Calu3 (cell line): Measurements from ENCODE around the gene C16orf92. TPM values are rescaled to one million over a fixed set of nuclear protein-coding genes. Genes with fewer than 3 reads are reported as not detected.

Source experiments
- BruUV-seq: library from RNA; stranded (reverse); fragments of 400-500 nt; replicated peaks from 2 replicates; lab custom pipeline; 2021; lab: Mats Ljungman, UMichigan
- CTCF ChIA-PET: fragments of 300-600 bp; sonication (Branson Sonifier 250); formaldehyde crosslinking; loops from one replicate; lab custom pipeline; 2022; ENCODE audit warnings: antibody characterized with exemption; lab: Charles Lee
- DNase-seq: peaks from one replicate; pipeline ENCODE4 v3.0.0; 2022
- H3K27ac Mint-ChIP-seq: one replicate; pipeline ENCODE4 v1.8.0; 2022; ENCODE audit warnings: mixed read lengths; ENCODE audit not compliant: unreplicated experiment
- H3K27me3 Mint-ChIP-seq: one replicate; pipeline ENCODE4 v1.8.0; 2022; ENCODE audit warnings: mixed read lengths; ENCODE audit not compliant: unreplicated experiment
- H3K36me3 Mint-ChIP-seq: one replicate; pipeline ENCODE4 v1.8.0; 2022; ENCODE audit warnings: mild to moderate bottlenecking, moderate library complexity, mixed read lengths; ENCODE audit not compliant: insufficient read depth, unreplicated experiment
- H3K4me1 Mint-ChIP-seq: one replicate; pipeline ENCODE4 v1.8.0; 2022; ENCODE audit warnings: mild to moderate bottlenecking, low read depth, mixed read lengths; ENCODE audit not compliant: unreplicated experiment
- H3K4me3 Mint-ChIP-seq: one replicate; pipeline ENCODE4 v1.8.0; 2022; ENCODE audit warnings: mild to moderate bottlenecking, low read depth, moderate library complexity, mixed read lengths; ENCODE audit not compliant: unreplicated experiment
- H3K9me3 Mint-ChIP-seq: one replicate; pipeline ENCODE4 v1.8.0; 2022; ENCODE audit warnings: low read depth, mixed read lengths; ENCODE audit not compliant: unreplicated experiment
- CTCF ChIP-seq: fragments of 200-600 bp; IDR thresholded peaks from one replicate; pipeline ENCODE4 v1.8.0; 2022; ENCODE audit warnings: antibody characterized with exemption; ENCODE audit not compliant: unreplicated experiment
- intact Hi-C: fragments of 100-400 bp; cut with micrococcal nuclease; formaldehyde crosslinking; loops from one replicate; pipeline ENCODE4 v1.10.0; 2022; ENCODE audit not compliant: unreplicated experiment
- total RNA-seq: library from RNA; stranded (reverse); gene quantifications from 2 replicates; pipeline ENCODE4 v1.2.3, GENCODE V29; 2022

The C16orf92 gene
- total RNA-seq, 1 experiment from 2014 or later: not detected

GRCh38 chr16:29984764-29985147, 38.2 kb upstream of the C16orf92 start:
- intact Hi-C loops: no loop called here
- TF ChIP-seq CTCF: no peak
- no peak for DNase-seq
- CTCF ChIA-PET: interaction anchor here (1.4 kb wide), 1 partner anchor 9 kb away, joined by 3 read pairs; no protein-coding TSS in a partner anchor
- no peaks in the 10 kb centered on the region for H3K9me3 Mint-ChIP-seq
- peaks cover 53% of the 10 kb centered on the region for H3K36me3 Mint-ChIP-seq
- no peak overlapping the region for H3K4me3 Mint-ChIP-seq
- H3K4me1 Mint-ChIP-seq: no peaks in the 10 kb centered on the region
- H3K27me3 Mint-ChIP-seq: no peaks in the 10 kb centered on the region
- no peak overlapping the region for H3K27ac Mint-ChIP-seq
- no TSS peak for BruUV-seq

DNA sequence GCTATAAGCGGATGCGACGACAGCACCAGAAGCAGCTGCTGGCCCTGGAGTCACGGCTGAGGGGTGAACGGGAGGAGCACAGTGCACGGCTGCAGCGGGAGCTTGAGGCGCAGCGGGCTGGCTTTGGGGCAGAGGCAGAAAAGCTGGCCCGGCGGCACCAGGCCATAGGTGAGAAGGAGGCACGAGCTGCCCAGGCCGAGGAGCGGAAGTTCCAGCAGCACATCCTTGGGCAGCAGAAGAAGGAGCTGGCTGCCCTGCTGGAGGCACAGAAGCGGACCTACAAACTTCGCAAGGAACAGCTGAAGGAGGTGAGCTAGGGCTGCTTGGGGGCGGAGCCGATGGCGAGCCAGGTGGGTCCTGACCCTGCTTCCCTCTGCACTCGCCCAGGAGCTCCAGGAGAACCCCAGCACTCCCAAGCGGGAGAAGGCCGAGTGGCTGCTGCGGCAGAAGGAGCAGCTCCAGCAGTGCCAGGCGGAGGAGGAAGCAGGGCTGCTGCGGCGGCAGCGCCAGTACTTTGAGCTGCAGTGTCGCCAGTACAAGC, 37.7 kb upstream of the C16orf92 start:
- intact Hi-C loops: no loop called here
- Mint-ChIP-seq H3K4me1 (no peaks in the 10 kb centered on the region), H3K36me3 (peaks cover 47% of the 10 kb centered on the region), H3K4me3 (no peak overlapping the region), H3K27ac (no peak overlapping the region), H3K9me3 (no peaks in the 10 kb centered on the region), H3K27me3 (no peaks in the 10 kb centered on the region)
- DNase-seq: no peak
- no TSS peak for BruUV-seq
- CTCF ChIA-PET: interaction anchor here (0.6 kb wide), 2 partner anchors 168 to 261 kb away, joined by 4 to 5 read pairs; no protein-coding TSS in a partner anchor
- no peak for TF ChIP-seq CTCF

GRCh38 chr16:29986231-29986630, 36.8 kb upstream of the C16orf92 start:
- Mint-ChIP-seq H3K27ac (no peak overlapping the region), H3K27me3 (no peaks in the 10 kb centered on the region)
- CTCF ChIA-PET: no interaction called here

DNA sequence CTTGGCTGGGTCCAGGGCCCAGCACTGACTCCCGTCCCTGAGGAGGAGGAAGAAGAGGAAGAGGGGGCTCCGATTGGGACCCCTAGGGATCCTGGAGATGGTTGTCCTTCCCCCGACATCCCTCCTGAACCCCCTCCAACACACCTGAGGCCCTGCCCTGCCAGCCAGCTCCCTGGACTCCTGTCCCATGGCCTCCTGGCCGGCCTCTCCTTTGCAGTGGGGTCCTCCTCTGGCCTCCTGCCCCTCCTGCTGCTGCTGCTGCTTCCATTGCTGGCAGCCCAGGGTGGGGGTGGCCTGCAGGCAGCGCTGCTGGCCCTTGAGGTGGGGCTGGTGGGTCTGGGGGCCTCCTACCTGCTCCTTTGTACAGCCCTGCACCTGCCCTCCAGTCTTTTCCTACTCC, 36.1 kb upstream of the C16orf92 start:
- BruUV-seq: no TSS peak
- no peaks in the 10 kb centered on the region for H3K9me3 Mint-ChIP-seq
- H3K4me1 Mint-ChIP-seq: no peaks in the 10 kb centered on the region
- no peak overlapping the region for H3K4me3 Mint-ChIP-seq
- intact Hi-C loops: no loop called here
- no peak for DNase-seq
- H3K36me3 Mint-ChIP-seq: peaks cover 49% of the 10 kb centered on the region
- H3K27me3 Mint-ChIP-seq: no peaks in the 10 kb centered on the region
- TF ChIP-seq CTCF: no peak
- H3K27ac Mint-ChIP-seq: no peak overlapping the region
- CTCF ChIA-PET: interaction anchor here (1.2 kb wide), 1 partner anchor 11 kb away, joined by 3 read pairs; no protein-coding TSS in a partner anchor

More at GRCh38 chr16:29986231-29986630, 36.8 kb upstream of the C16orf92 start:
- H3K9me3 Mint-ChIP-seq: no peaks in the 10 kb centered on the region
- no TSS peak for BruUV-seq
- no peak overlapping the region for H3K4me3 Mint-ChIP-seq
- H3K4me1 Mint-ChIP-seq: no peaks in the 10 kb centered on the region
- no peak for DNase-seq
- intact Hi-C loops: no loop called here
- peaks cover 49% of the 10 kb centered on the region for H3K36me3 Mint-ChIP-seq
- no peak for TF ChIP-seq CTCF
